Keratinocyte (primary cell): ENCODE data around the gene SUPT20HL2.

ENCODE experiments used
- CTCF ChIP-seq, 3 experiments: IDR thresholded peaks in 1 of 3; conservative IDR thresholded peaks in 1 of 3; optimal IDR thresholded peaks in 1 of 3; 2 replicates in 2 of 3; 3 replicates in 1 of 3; pipeline versions ENCODE3 to v1.5.1; 2011; ENCODE audit warnings: low read length in 3 of 3, mild to moderate bottlenecking in 3 of 3, moderate library complexity in 2 of 3, control low read depth in 1 of 3, inconsistent platforms in 1 of 3; ENCODE audit not compliant: insufficient read depth in 2 of 3; ENCODE audit errors: extremely low read depth in 1 of 3
- EZH2 ChIP-seq: IDR thresholded peaks from one replicate; pipeline ENCODE4 v1.6.1; 2012; ENCODE audit warnings: inconsistent platforms, mild to moderate bottlenecking, low read length, moderate library complexity

DNA sequence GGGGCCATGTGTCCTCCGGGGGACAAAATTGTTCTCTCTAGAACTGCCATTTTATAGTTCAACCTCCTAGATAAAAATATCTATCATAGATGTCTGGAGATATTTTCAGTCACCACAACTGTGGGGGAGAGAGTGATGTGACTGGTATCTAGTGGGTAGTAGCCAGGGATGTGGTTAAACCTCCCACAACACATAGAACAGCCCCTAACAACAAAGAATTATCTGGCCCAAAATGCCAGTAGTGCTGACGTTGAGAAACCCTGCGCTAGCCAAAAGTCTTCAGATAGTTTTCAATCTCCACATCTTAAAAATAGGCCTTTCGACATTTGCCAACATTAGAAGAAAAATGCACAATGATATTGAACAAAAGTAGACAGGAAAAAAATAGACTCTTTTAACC lies 19.0 kb upstream of the SUPT20HL2 start:
- TF ChIP-seq CTCF (optimal IDR thresholded peaks at IDR 0.05 in 1 of 3, IDR thresholded peaks at IDR 0.05 in 1 of 3, conservative IDR thresholded peaks at IDR 0.05 in 1 of 3; ENCODE audit: extremely low read depth in 1 of 3, insufficient read depth in 2 of 3, low read length in 3 of 3) (no peak), EZH2 (no peak)
